ENCODE data around the gene KDM2A.

GRCh38 chr11:67271541-67272284 is 152.7 kb downstream of the KDM2A start:
- TF ChIP-seq TAF1 (IDR thresholded peaks at IDR 0.05; ENCODE audit: low read depth, low read length) (no peak), POU2F2 (IDR thresholded peaks at IDR 0.05; ENCODE audit: low read depth, low read length) (no peak), POLR2AphosphoS5 (IDR thresholded peaks at IDR 0.05; ENCODE audit: low read depth, low read length) (no peak), PAX5 (IDR thresholded peaks at IDR 0.05; ENCODE audit: insufficient read depth, low read length, severe bottlenecking) (no peak)
